Measurements from ENCODE around the gene FAM3D. TPM values are rescaled to one million over a fixed set of nuclear protein-coding genes. Genes with fewer than 3 reads are reported as not detected.

The FAM3D gene
- total RNA-seq, 1 experiment from 2014 or later: not detected

DNA sequence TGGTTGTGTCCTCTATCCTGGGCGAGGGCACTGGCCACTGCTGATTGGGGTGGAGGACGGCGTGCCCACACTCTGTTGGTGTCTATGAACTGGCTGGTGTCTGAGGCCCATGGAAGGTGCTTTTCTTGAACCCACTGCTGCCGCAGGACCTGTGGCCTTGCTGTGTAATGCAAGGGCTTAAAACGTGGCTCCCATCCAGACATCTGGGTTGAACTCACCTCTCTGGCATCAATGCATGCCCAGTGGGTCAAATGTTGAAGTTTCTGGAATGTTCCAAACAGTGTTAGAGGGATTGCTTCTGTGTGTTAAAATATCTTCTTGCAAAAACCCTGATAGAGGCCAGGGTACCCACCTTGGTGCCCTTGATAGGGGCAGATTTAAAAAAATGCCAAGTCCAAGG is 42.6 kb downstream of the FAM3D start:
- Histone ChIP-seq H3K27me3 (ENCODE audit: control insufficient read depth, insufficient read depth, low read length) (no peaks in the 10 kb centered on the region), H3K27ac (ENCODE audit: low read length) (no peak overlapping the region), H3K36me3 (ENCODE audit: control insufficient read depth, insufficient read depth, low read length) (no peaks in the 10 kb centered on the region), H3K4me3 (ENCODE audit: low read depth in 2 of 2, low read length in 2 of 2) (no peak overlapping the region), H3K4me1 (ENCODE audit: control insufficient read depth, insufficient read depth, low read length) (peaks cover 12% of the 10 kb centered on the region), H3K9me3 (ENCODE audit: control insufficient read depth, insufficient read depth, low read depth, low read length) (no peaks in the 10 kb centered on the region)
- BruUV-seq (replicated peaks): no TSS peak
- ChIA-PET CTCF (no interaction called here), POLR2A (no interaction called here)
- in situ Hi-C loops (cut with HindIII; ENCODE audit: low pct_unique_long_range_greater_than_20kb, low sequenced_read_pairs) (no loop called here), intact Hi-C loops (cut with micrococcal nuclease; ENCODE audit: unreplicated experiment) (no loop called here)
- DNase-seq (ENCODE audit: low read depth, low spot score) (no peak), ATAC-seq (no peak)
- TF ChIP-seq POLR2AphosphoS5 (IDR thresholded peaks at IDR 0.05; ENCODE audit: low read depth, low read length) (no peak), SIN3A (IDR thresholded peaks at IDR 0.05; ENCODE audit: borderline replicate concordance, insufficient read depth, low read depth, low read length) (no peak), TCF7L2 (IDR thresholded peaks at IDR 0.05; ENCODE audit: low read depth, low read length) (no peak), CTCF (IDR thresholded peaks at IDR 0.05) (no peak)
- TF ChIP-seq, protein P1, sequence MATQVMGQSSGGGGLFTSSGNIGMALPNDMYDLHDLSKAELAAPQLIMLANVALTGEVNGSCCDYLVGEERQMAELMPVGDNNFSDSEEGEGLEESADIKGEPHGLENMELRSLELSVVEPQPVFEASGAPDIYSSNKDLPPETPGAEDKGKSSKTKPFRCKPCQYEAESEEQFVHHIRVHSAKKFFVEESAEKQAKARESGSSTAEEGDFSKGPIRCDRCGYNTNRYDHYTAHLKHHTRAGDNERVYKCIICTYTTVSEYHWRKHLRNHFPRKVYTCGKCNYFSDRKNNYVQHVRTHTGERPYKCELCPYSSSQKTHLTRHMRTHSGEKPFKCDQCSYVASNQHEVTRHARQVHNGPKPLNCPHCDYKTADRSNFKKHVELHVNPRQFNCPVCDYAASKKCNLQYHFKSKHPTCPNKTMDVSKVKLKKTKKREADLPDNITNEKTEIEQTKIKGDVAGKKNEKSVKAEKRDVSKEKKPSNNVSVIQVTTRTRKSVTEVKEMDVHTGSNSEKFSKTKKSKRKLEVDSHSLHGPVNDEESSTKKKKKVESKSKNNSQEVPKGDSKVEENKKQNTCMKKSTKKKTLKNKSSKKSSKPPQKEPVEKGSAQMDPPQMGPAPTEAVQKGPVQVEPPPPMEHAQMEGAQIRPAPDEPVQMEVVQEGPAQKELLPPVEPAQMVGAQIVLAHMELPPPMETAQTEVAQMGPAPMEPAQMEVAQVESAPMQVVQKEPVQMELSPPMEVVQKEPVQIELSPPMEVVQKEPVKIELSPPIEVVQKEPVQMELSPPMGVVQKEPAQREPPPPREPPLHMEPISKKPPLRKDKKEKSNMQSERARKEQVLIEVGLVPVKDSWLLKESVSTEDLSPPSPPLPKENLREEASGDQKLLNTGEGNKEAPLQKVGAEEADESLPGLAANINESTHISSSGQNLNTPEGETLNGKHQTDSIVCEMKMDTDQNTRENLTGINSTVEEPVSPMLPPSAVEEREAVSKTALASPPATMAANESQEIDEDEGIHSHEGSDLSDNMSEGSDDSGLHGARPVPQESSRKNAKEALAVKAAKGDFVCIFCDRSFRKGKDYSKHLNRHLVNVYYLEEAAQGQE (IDR thresholded peaks at IDR 0.05; ENCODE audit: insufficient read depth in 1 of 2, low read depth in 2 of 2, low read length in 1 of 2): no peak

DNA sequence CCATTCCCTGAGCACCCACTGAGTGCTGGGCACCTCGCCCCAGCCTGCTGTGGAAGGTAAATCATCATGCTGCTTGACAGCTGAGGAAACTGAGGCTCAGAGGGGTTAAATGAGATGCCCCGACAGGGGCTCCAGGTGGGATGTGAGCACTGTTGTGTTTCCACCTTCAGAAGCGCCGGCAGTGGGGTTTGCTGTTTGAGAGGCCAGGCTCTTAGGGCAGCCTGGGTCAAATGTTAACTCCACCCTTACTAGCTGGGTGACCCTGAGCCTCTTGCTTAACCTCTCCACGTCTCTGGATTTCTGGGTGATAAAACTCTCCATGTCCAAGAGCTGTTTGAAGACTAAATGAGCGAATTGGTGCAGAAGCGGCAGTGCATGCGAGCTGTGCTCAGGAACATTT is 43.1 kb downstream of the FAM3D start:
- Histone ChIP-seq H3K27me3 (ENCODE audit: control insufficient read depth, insufficient read depth, low read length) (no peaks in the 10 kb centered on the region), H3K27ac (ENCODE audit: low read length) (no peak overlapping the region), H3K4me1 (ENCODE audit: control insufficient read depth, insufficient read depth, low read length) (peaks cover 12% of the 10 kb centered on the region), H3K4me3 (ENCODE audit: low read depth in 2 of 2, low read length in 2 of 2) (no peak overlapping the region), H3K9me3 (ENCODE audit: control insufficient read depth, insufficient read depth, low read depth, low read length) (no peaks in the 10 kb centered on the region), H3K36me3 (ENCODE audit: control insufficient read depth, insufficient read depth, low read length) (no peaks in the 10 kb centered on the region)
- BruUV-seq (replicated peaks): no TSS peak
- POLR2A ChIA-PET: no interaction called here
- TF ChIP-seq CTCF (IDR thresholded peaks at IDR 0.05): no peak
- no peak for TF ChIP-seq TCF7L2 (IDR thresholded peaks at IDR 0.05; ENCODE audit: low read depth, low read length)
- no peak for TF ChIP-seq POLR2AphosphoS5 (IDR thresholded peaks at IDR 0.05; ENCODE audit: low read depth, low read length)
- TF ChIP-seq SIN3A (IDR thresholded peaks at IDR 0.05; ENCODE audit: borderline replicate concordance, insufficient read depth, low read depth, low read length): no peak
- TF ChIP-seq, protein P1 (IDR thresholded peaks at IDR 0.05; ENCODE audit: insufficient read depth in 1 of 2, low read depth in 2 of 2, low read length in 1 of 2): no peak
- in situ Hi-C loops (cut with HindIII; ENCODE audit: low pct_unique_long_range_greater_than_20kb, low sequenced_read_pairs): no loop called here
- no peak for ATAC-seq
- DNase-seq (ENCODE audit: low read depth, low spot score): no peak
- intact Hi-C loops (cut with micrococcal nuclease; ENCODE audit: unreplicated experiment): no loop called here
- CTCF ChIA-PET: no interaction called here

All from Panc1 (cell line).